Ammon's horn (tissue), 1 donor: Measurements from ENCODE around the gene CSH2.
"Not testable (repeated sequence)": the region's sequence is repeated elsewhere in the genome, so short reads cannot be mapped to it uniquely, and the experiment has no call there.

Source experiments
- DNase-seq: peaks from one replicate; pipeline ENCODE4 v3.0.0-alpha.2; 2016; ENCODE audit warnings: low spot score

Gene CSH2

GRCh38 chr17:63855185-63855584 is 18.3 kb downstream of the CSH2 start:
- DNase-seq: no peak

- no peak for DNase-seq
Measured at GRCh38 chr17:63854709-63855108, 18.8 kb downstream of the CSH2 start.

- no peak for DNase-seq
Measured at GRCh38 chr17:63853260-63853659, 20.2 kb downstream of the CSH2 start.

- DNase-seq: no peak
Measured at GRCh38 chr17:63850401-63850800, 23.1 kb downstream of the CSH2 start.

- peak; percentile 91 for DNase-seq
Measured at GRCh38 chr17:63848834-63849689, 24.4 kb downstream of the CSH2 start.

- no peak for DNase-seq
Measured at GRCh38 chr17:63847525-63848249, 25.8 kb downstream of the CSH2 start.

- no peak for DNase-seq
Measured at GRCh38 chr17:63845509-63845908, 28.0 kb downstream of the CSH2 start.

- DNase-seq: no peak
Measured at GRCh38 chr17:63843910-63844677, 29.4 kb downstream of the CSH2 start.

- DNase-seq: not testable (repeated sequence)
Measured at GRCh38 chr17:63843387-63843888, 30.0 kb downstream of the CSH2 start.

- DNase-seq: peak; percentile 99
Measured at GRCh38 chr17:63842540-63843386, 30.7 kb downstream of the CSH2 start, which contains the start of gene SMARCD2. TSS of gene SMARCD2 (minus strand) at chr17:63842685. CDS start at chr17:63842674, 11 bp downstream.

- DNase-seq: no peak
Measured at GRCh38 chr17:63842173-63842539, 31.3 kb downstream of the CSH2 start.

- peak; percentile 62 for DNase-seq
Measured at GRCh38 chr17:63841350-63842172, 31.9 kb downstream of the CSH2 start.

- no peak for DNase-seq
Measured at GRCh38 chr17:63840591-63841349, 32.7 kb downstream of the CSH2 start.

- peak; percentile 95 for DNase-seq
Measured at GRCh38 chr17:63838631-63839171, 34.8 kb downstream of the CSH2 start.

GRCh38 chr17:63837962-63838600 is 35.4 kb downstream of the CSH2 start:
- DNase-seq: no peak

- DNase-seq: no peak
Measured at GRCh38 chr17:63837480-63837879, 36.0 kb downstream of the CSH2 start.

GRCh38 chr17:63836811-63837210 is 36.7 kb downstream of the CSH2 start:
- no peak for DNase-seq

GRCh38 chr17:63835167-63835720 is 38.2 kb downstream of the CSH2 start:
- no peak for DNase-seq
